ENCODE measurements around the gene CPD. TPM values are rescaled to one million over a fixed set of nuclear protein-coding genes. Genes with fewer than 3 reads are reported as not detected.

Gene CPD
- total and polyA plus RNA-seq, 9 of the 15 experiments (the other 6 are each of a cell fraction or from before 2014, with no cell fraction given): 4.5 to 24.4 (median 20.4) TPM

DNA sequence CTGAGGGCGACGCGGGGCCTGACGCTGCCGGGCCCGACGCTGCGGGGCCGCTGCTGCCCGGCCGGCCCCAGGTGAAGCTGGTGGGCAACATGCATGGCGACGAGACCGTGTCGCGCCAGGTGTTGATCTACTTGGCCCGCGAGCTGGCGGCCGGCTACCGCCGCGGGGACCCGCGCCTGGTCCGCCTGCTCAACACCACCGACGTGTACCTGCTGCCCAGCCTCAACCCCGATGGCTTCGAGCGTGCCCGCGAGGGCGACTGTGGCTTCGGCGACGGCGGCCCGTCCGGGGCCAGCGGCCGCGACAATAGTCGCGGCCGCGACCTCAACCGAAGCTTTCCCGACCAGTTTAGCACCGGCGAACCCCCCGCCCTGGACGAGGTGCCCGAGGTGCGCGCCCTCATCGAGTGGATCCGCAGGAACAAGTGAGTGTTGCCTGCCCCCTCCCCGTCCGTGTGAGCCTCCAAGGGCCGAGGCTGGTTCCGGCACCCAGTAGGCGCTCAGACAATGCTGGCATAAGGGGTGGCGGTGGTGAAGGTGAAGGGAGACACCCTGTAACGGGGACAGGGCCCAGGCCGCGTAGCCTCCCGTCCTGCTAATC, 676 bp downstream of the CPD start (continued):
- TF ChIP-seq, protein P1, sequence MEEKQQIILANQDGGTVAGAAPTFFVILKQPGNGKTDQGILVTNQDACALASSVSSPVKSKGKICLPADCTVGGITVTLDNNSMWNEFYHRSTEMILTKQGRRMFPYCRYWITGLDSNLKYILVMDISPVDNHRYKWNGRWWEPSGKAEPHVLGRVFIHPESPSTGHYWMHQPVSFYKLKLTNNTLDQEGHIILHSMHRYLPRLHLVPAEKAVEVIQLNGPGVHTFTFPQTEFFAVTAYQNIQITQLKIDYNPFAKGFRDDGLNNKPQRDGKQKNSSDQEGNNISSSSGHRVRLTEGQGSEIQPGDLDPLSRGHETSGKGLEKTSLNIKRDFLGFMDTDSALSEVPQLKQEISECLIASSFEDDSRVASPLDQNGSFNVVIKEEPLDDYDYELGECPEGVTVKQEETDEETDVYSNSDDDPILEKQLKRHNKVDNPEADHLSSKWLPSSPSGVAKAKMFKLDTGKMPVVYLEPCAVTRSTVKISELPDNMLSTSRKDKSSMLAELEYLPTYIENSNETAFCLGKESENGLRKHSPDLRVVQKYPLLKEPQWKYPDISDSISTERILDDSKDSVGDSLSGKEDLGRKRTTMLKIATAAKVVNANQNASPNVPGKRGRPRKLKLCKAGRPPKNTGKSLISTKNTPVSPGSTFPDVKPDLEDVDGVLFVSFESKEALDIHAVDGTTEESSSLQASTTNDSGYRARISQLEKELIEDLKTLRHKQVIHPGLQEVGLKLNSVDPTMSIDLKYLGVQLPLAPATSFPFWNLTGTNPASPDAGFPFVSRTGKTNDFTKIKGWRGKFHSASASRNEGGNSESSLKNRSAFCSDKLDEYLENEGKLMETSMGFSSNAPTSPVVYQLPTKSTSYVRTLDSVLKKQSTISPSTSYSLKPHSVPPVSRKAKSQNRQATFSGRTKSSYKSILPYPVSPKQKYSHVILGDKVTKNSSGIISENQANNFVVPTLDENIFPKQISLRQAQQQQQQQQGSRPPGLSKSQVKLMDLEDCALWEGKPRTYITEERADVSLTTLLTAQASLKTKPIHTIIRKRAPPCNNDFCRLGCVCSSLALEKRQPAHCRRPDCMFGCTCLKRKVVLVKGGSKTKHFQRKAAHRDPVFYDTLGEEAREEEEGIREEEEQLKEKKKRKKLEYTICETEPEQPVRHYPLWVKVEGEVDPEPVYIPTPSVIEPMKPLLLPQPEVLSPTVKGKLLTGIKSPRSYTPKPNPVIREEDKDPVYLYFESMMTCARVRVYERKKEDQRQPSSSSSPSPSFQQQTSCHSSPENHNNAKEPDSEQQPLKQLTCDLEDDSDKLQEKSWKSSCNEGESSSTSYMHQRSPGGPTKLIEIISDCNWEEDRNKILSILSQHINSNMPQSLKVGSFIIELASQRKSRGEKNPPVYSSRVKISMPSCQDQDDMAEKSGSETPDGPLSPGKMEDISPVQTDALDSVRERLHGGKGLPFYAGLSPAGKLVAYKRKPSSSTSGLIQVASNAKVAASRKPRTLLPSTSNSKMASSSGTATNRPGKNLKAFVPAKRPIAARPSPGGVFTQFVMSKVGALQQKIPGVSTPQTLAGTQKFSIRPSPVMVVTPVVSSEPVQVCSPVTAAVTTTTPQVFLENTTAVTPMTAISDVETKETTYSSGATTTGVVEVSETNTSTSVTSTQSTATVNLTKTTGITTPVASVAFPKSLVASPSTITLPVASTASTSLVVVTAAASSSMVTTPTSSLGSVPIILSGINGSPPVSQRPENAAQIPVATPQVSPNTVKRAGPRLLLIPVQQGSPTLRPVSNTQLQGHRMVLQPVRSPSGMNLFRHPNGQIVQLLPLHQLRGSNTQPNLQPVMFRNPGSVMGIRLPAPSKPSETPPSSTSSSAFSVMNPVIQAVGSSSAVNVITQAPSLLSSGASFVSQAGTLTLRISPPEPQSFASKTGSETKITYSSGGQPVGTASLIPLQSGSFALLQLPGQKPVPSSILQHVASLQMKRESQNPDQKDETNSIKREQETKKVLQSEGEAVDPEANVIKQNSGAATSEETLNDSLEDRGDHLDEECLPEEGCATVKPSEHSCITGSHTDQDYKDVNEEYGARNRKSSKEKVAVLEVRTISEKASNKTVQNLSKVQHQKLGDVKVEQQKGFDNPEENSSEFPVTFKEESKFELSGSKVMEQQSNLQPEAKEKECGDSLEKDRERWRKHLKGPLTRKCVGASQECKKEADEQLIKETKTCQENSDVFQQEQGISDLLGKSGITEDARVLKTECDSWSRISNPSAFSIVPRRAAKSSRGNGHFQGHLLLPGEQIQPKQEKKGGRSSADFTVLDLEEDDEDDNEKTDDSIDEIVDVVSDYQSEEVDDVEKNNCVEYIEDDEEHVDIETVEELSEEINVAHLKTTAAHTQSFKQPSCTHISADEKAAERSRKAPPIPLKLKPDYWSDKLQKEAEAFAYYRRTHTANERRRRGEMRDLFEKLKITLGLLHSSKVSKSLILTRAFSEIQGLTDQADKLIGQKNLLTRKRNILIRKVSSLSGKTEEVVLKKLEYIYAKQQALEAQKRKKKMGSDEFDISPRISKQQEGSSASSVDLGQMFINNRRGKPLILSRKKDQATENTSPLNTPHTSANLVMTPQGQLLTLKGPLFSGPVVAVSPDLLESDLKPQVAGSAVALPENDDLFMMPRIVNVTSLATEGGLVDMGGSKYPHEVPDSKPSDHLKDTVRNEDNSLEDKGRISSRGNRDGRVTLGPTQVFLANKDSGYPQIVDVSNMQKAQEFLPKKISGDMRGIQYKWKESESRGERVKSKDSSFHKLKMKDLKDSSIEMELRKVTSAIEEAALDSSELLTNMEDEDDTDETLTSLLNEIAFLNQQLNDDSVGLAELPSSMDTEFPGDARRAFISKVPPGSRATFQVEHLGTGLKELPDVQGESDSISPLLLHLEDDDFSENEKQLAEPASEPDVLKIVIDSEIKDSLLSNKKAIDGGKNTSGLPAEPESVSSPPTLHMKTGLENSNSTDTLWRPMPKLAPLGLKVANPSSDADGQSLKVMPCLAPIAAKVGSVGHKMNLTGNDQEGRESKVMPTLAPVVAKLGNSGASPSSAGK (IDR thresholded peaks at IDR 0.05): peak; percentile 39; the same call in 1 of the 2 replicates
- TF ChIP-seq RHOXF2B (CRISPR knock-in tag; conservative IDR thresholded peaks at IDR 0.05) (no peak), SAP30 (IDR thresholded peaks at IDR 0.05; ENCODE audit: borderline replicate concordance, insufficient read depth, low read depth, low read length, poor library complexity, severe bottlenecking) (peak; percentile 53), FOXP1 (CRISPR knock-in tag; IDR thresholded peaks at IDR 0.05) (no peak), ZBTB7A (IDR thresholded peaks at IDR 0.05; ENCODE audit: borderline replicate concordance, control insufficient read depth, low read depth, low read length) (0 out of 2 replicates have a peak, but pooled peaks have one; percentile 1)
- TF ChIP-seq, protein P2, sequence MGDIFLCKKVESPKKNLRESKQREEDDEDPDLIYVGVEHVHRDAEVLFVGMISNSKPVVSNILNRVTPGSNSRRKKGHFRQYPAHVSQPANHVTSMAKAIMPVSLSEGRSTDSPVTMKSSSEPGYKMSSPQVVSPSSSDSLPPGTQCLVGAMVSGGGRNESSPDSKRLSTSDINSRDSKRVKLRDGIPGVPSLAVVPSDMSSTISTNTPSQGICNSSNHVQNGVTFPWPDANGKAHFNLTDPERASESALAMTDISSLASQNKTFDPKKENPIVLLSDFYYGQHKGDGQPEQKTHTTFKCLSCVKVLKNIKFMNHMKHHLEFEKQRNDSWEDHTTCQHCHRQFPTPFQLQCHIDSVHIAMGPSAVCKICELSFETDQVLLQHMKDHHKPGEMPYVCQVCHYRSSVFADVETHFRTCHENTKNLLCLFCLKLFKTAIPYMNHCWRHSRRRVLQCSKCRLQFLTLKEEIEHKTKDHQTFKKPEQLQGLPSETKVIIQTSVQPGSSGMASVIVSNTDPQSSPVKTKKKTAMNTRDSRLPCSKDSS (IDR thresholded peaks at IDR 0.05; ENCODE audit: low read depth, partially characterized antibody): no peak
- TF ChIP-seq, protein P3, sequence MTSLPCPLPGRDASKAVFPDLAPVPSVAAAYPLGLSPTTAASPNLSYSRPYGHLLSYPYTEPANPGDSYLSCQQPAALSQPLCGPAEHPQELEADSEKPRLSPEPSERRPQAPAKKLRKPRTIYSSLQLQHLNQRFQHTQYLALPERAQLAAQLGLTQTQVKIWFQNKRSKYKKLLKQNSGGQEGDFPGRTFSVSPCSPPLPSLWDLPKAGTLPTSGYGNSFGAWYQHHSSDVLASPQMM (CRISPR knock-in tag; IDR thresholded peaks at IDR 0.05): no peak
